GM18873 (cell line): ENCODE results near the gene KIAA1671.
"Not testable (repeated sequence)": the region's sequence is repeated elsewhere in the genome, so short reads cannot be mapped to it uniquely, and the experiment has no call there.

Experiments
- ATAC-seq: cut with Tn5 transposase; IDR thresholded peaks from one replicate; pipeline ENCODE4 v1.9.1; 2021; ENCODE audit warnings: mild to moderate bottlenecking, moderate library complexity, moderate number of reproducible peaks; ENCODE audit not compliant: unreplicated experiment, low FRiP score

The KIAA1671 gene

DNA sequence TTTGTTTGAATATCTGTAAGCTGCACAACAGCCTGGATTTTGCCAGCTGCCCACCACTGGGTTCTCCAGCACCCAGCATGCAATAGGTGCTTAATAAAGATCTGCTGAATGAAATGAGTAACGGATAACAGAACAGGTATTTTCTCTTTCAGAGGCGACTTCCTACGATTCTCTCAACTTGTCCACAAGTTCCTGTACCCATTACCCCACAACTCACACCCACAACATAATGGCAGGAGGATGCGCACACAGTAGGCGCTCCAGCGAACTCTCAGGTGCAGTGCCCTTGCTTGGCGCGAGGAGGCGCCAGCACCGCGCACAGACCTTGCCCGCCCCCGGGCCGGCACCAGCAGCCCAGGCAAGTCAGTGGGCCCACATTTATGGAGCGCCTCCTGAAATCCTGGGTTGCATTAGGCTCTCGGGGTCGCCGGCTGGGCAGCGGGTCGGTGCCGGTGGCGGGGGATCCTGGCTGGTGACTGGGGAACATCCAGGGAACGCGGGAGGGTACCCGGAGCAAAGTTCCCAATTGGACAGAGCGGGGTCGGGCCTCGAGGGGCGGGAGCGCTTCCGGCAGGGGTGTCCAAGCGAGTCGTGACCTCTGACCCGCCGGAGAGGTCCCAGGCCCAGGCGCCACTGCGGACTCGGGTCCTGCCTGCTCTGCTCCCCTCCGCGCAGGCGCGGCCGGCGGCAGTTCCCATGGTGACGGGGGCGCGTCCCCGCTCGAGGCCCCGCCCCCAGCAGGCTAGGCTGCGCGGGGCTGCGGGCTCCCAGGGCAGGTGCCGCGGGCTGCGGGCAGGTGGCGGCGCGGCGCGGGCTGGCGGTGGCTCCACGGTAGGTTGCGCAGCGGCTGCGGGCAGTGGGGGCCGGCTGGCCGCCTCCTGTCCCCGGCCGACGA lies at the start of gene KIAA1671:
KIAA1671 (plus strand) TSS at position 775 of the 895 bp plus-strand sequence. CDS start 75,284 bp downstream, outside the sequence.
- ATAC-seq: no peak

DNA sequence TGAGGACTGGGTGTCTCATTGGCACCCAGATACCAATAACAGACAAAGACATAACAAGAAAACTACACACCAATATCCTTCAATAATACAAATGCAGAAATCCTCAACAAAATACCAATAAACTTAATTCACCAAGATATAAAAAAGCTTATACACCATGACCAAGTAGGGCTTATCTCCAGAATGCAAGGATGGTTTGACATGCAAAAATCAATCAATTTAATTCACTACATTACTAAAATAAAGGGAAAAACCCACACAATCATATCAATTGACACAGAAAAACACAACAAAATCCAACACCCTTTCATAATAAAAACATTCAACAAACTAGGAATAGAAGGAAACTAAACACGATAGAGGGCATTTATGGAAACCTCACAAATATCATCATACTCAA lies 46.6 kb upstream of the KIAA1671 start:
- ATAC-seq: no peak

DNA sequence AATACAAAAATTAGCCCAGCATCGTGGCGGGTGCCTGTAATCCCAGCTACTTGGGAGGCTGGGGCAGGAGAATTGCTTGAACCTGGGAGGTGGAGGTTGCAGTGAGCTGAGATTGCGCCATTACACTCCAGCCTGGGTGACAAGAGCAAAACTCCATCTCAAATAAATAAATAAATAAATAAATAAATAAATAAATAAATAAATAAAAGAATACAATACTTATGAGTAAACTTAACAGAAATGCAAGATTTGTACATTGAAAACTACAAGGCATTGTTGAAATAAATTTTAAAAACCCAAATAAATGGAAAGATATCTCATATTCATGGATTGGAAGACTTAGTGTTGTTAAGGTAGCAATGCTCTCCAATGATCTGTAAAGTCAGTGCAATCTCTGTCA lies 45.4 kb upstream of the KIAA1671 start:
- not testable (repeated sequence) for ATAC-seq

DNA sequence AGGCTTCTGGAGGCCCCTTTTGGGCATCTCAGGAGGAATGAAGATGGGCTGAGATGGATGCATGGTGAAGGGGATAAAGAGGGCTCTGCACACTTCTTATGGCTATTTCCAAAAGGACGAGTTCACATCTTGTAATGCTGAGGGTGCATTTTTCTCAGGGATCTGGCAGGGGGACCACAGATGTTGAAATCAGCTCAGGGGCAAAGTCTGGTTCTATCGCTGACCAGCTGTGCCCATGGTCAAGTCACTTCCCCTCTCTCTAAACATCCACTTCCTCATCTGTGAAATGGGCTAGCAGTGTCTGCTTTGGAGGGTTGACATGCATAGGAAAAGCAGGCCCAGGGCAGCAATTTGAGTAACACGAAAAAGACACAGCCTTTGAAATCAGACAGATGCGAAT lies 32.5 kb upstream of the KIAA1671 start:
- ATAC-seq: no peak

DNA sequence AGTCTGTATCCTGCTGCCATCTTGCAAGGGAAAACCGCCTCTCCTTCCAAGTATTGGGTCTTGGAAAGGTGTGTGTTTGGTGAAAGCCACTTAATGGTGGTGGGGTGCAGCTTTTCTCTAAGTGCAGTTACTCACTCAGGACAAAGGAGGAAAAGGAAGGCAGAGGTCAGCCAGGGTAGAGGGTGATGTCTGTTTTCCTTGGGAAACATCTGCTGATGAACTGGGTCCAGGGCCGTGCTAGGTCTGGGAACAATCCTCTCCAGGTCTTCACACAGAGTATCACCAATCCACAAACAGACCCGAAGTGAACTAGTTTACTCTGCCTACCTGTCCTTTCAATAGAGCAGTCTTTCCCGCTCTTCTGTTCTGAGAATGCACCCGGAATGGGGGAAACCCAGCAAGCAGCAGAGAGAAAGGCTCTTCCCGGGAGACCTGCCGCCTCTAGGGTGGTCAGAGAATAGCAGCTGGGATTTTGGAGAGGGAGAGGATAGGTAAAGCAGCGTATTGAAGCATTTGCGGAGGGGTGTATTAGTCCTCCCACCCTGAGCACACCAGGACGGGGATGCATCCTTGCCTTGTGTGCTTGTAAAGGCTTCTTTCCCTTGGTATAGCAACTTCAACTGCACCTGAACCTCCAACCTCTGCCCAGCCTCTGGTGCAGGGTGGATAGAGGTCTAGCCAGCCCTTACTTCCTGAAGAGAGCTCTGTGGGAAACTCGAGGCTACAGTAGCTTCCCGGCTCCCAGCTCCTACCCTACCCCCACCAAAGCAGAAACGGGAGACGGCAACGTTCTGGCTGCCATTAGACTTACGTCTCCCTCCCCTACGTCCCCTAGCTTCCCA lies 26.7 kb upstream of the KIAA1671 start:
- ATAC-seq: no peak

DNA sequence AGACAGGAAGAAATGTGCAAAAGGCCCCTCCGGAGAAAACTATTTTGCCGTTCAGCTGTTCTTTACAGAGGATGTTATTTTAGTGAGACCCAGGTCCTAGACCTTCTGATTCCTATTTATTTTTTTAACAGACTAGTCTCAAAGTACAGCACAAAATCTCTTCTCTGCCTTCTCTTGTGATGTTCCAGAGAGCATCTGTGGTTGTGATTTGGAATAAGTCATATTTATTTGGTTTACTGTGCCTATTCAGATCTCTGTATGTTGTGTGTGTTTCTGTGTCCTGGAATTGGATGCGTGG lies 26.1 kb upstream of the KIAA1671 start:
- ATAC-seq: no peak

DNA sequence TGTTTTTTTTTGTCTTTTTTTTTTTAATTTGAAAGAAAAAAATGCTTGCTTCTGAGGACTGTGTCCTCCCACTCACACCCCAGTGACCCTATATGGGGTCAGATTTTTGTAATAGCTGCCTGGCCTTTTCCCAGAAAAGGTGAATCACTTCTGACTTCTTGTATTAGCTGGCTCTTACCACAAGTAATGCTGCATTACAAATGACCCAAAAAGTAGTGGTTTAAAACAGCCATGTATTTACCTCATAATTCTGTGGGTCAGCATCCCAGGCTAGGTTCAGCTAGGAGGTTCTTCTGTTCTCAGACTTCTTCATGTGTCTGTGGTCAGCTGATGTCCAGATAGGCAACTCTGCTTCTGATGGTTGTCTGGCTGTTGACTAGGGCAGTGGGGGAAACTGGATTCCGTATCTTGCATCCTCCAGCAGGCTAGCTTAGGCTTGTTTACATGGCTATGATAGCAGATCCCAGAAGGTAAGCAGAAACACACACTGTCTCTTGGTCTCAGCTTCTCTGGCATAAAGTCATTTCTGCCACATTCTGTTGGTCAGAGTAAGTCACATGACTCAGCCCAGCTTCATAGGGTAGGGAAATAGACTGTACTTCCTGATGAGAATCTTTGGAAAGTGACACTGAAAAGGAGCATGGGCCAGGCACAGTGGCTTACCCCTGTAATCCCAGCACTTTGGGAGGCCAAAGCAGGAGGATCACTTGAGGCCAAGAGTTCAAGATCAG lies 25.5 kb upstream of the KIAA1671 start:
- no peak for ATAC-seq

DNA sequence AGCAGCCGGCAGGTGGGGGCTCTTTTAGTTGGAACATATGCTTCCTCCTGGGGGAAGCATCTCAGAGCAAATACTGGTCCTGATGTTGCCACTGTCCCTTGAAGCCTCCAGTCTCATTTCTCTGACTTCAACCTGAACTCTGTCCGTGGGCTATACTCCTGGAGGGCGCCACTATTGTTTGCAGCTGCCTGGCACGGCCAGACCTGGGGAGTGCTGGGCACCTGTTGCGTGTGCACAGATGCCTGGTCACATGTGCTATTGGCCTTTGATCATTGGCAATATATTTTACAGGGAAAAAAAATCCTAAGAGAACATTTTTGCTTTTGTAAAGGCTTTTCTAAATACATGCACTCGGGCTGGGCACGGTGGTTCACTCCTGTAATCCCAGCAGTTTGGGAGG lies 24.2 kb upstream of the KIAA1671 start:
- no peak for ATAC-seq

DNA sequence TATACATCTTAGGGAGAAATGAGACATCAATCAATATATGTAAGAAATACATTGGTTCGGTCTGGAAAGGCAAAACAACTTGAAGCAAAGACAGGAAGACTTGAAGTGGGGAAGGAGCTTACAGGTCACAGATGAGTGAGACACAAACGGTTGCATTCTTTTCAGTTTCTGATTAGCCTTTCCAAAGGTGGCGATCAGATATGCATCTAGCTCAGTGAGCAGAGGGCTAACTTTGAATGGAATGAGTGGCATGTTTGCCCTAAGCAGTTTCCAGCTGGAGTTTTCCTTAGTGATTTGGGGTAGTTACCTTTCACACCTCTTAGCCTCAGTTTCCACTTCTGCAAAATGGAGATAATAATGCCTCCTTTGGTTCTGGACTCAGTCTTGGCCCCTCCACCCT lies 21.8 kb upstream of the KIAA1671 start:
- no peak for ATAC-seq

DNA sequence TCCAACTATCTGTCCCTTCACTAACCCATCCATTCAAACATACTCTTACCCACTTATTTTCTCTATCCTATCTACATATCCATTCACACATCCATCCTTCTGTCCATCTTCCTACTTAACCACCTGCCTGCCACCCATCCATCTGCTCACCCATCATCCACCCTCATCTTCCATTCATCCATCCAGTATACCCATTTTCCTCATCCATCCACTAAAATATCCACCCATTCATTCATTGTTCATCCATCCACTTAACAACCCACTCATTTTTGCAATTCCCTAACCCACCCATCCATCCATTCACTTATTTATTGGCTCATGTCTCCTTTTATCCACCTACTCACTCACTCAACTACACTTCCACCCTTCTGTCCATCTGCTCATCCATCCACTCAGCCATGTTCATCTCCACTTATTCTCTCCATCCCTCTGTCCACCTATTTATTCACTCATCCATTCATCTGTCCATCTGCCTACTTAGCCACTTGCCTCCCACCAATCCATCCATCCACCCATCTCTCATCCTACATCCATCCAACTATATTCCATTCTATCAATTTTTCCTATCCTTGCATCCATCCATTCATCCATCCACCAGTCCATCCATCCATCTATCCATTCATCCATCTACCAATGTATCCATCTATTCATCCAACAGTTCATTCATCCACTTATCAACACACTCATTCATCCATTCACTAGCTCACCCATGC lies 16.6 kb upstream of the KIAA1671 start:
- no peak for ATAC-seq

DNA sequence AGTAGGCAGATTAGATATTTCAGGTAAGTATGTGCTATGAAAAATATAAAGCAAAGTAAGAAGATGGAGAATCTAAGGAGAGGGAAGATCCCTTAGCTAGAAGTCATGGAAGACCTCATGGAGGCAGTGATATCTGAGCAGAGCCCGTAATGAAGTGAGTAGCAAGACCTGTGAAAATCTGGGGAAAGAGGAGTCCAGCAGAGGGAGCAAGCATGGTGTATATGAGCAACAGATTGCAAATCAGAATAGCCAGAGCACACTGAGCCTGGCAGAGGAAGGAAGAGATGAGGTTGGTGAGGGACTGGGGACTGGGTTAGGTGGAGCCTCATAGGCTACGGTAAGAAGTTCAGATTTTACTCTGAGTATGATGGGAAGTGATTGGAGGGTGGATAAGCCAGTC lies 15.4 kb upstream of the KIAA1671 start:
- no peak for ATAC-seq

DNA sequence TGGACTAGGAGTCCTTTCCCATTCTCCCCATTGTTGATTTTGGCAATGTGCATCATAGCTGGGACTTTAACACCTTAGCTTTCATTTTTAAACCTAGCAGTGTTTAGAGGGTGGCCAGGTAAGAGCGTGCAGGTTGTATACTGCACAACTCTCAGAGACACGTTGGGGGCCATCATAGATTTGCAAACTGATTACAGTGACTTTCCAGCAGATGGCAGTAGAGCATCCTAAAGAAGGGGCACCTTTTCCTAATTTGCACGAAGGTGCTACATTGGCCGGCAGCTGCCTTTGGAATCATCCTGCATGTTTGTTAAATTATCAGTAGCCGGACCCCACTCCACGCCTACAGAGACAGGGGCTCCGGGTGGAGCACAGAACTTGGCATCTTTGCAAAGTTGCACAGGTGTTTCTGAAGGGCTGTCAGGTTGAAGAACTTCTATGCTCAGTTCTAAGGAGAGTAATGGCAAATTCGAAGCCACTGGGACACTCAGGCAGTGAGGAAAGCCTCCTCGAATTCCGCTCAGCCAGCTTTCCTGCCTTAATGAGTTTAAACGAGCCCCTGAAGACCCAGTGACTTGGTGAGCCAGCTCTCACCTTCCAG lies 13.7 kb upstream of the KIAA1671 start:
- no peak for ATAC-seq

DNA sequence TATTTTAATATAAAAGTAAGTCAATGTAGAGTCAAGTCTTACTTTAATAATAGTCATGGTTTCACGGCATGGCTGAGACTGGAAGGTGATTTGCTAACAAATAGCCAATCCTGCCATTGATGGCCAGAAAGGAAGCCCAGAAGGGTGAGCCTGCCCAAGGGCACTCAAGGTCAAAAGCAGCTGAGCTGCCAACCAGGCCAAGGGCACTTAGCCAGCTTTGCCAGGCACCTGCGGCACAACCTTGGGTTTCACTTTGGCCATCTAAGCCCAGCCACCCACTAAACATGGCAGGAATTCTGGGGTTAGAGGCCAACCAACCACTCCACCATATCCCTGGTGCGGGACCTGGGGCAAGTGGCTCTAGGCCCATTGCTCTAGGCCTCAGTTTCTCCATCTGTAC lies 10.2 kb upstream of the KIAA1671 start:
- ATAC-seq: no peak

DNA sequence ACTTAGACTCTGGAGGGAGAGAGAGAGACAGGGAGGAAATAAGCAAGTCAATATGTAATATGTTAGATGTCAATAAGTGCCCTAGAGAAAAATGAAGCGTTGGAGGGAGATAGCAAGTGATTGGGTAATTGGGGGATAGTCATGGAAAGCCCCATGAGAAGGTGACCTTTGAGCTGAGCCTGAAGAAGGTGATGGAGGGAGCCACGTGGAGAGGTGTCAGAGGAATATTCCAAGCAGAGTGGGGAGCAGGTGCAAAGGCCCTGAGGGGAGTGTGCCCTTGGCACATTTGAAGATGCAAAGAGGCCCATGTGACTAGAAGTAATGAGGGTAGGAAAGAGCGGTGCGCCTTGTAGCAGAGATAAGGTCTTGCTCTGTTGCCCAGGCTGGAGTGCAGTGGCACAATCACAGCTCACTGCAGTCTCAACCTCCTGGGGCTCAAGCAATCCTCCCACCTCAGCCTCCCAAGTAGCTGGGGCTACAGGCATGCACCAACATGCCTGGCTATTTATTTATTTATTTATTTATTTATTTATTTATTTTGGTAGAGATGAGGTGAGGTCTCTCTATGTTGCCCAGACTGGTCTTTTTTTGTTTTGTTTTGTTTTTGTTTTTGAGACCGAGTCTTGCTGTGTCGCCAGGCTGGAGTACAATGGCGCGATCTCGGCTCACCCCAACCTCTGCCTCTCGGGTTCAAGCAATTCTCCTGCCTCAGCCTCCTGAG lies 8.1 kb upstream of the KIAA1671 start:
- ATAC-seq: no peak

DNA sequence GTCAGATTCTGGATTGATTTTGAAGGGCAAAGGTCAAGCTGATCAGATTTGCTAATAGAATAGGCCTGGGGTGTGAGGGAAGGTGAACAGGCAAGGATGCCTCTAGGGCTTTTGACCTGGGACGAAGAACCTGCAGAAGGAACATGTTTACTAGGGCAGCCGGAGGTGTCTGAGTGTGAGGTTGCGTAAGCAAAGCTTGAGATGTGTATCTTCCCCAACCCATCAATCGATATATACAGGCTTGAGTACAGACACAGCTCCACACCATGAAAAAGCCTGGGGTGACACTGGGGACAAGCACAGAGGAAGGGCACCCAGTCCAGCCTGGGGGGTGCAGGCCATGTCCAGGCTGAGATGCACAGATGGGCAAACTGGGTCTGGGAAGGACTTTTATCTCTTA lies 7.1 kb upstream of the KIAA1671 start:
- no peak for ATAC-seq

DNA sequence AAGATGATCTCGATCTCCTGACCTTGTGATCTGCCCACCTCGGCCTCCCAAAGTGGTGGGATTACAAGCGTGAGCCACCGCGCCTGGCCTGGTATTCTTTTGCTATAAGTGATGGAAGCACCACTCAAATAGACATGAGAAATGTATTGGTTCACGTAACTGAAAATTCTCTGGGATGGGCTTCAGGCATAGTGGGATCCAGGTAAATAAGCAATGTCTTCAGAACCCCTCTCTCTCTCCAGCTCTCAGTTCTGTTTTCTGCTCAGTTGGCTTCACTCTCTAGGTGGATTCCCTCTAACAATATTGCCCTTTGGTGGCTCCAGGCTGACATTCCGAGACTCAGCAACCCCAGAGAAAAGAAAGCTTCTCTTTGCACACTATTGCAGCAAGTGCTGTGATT lies 5.1 kb upstream of the KIAA1671 start:
- no peak for ATAC-seq

DNA sequence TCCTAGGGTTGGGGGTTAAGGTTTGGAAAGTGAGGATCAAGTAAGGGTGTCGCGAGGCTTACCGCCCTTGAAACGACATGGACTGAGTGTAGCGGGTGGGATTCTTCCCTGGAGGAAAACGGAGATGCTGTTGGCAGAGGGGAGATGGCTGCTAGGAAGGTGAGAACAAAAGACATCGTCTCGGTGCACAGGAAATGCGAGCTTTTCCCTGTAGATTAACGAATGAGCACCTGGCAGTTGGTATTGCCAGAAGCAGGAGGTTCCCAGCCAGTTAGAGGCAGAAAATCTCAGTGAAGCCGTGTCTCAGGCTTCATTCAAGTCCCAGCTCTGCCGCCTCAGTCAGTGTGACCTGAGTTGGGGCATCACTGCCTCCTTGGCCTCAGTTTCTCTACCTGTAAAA lies 4.6 kb upstream of the KIAA1671 start:
- no peak for ATAC-seq

DNA sequence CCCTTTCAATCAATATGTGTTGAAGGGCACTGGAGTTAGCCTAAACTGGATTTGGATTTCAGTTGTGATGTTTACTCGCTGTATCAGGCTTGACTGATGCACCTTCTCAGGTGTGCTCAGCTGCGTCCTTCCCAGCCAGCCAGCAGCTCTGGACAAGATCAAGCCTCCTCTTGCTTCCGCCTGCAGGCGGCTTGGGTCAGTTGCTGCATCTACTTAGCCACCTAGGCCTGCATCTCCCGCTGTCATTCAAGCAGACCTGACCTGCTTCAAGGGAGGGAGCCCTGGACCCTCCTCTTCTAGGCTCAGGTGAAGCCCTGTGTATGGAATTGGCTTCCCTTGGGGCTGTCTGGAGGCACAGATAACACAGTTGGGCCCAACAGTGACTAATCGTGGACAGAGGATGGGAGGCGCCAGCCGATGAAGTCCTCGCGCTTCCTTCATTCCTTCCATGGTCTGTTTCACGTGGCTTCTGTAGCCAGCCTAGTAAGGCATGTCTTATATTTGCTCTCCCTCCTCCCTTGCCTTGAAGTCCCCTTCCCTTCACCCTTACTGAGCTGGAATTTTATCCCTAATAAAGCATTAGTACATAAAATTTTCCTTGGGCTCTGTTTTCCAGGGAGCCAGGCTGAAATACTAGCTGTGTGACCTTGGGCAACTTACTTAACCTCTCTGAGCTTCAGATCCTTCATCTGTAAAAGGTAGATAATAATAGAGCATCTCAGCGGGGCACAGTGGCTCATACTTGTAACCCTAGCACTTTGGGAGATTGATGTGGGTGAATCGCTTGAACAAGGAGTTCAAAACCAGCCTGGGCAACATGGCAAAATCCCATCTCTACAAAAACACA lies 3.9 kb upstream of the KIAA1671 start:
- ATAC-seq: no peak
